GM06990 (cell line): ENCODE data around the gene ATP2C2.
"Not testable (repeated sequence)": the region's sequence is repeated elsewhere in the genome, so short reads cannot be mapped to it uniquely, and the experiment has no call there.

ENCODE experiments used
- DNase-seq: peaks from one replicate; pipeline ENCODE4 v3.0.0-alpha.2; 2011; ENCODE audit not compliant: insufficient read length; ENCODE audit errors: extremely low read depth
- H3K27me3 ChIP-seq: replicated peaks from 2 replicates; pipeline ENCODE4 v1.6.0; 2011; ENCODE audit warnings: low read length; ENCODE audit not compliant: control insufficient read depth, insufficient read depth
- H3K36me3 ChIP-seq: 2 replicates; pipeline ENCODE4 v1.5.1; 2011; ENCODE audit warnings: low read length; ENCODE audit not compliant: control insufficient read depth, insufficient read depth
- H3K4me3 ChIP-seq: replicated peaks from 2 replicates; pipeline ENCODE4 v1.5.1; 2011; ENCODE audit warnings: low read depth, mild to moderate bottlenecking, control low read depth, low read length
- CTCF ChIP-seq: IDR thresholded peaks from 2 replicates; pipeline ENCODE4 v1.5.1; 2011; ENCODE audit warnings: low read length, control low read depth, mild to moderate bottlenecking, inconsistent platforms; ENCODE audit not compliant: insufficient read depth, poor library complexity, severe bottlenecking

Gene ATP2C2

DNA sequence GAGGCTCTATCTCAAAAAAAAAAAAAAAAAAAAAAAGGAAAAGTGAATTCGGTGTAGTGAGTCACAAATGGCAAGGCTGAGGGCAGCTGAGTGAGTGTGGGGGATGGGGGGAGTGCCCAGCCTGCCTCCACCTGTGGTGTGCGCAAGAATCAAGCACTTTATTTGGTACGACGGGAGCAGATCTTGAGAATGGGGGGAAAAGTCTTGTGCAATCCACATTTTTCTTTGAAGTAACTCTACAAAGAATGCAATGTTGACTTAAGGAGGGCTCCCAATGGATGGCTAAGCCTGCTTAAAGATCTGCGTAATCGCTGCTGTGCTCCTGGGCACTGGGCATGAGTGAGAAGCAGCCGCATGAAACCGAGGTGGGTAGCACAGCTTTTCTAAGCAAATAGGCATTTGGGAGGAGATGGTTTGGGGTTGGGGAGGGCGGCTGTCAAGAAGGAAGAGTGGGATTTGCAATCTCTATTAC is 28.2 kb downstream of the ATP2C2 start:
- no peaks in the 10 kb centered on the region for H3K27me3 ChIP-seq
- DNase-seq: no peak
- TF ChIP-seq CTCF: no peak
- H3K4me3 ChIP-seq: no peak overlapping the region
- no peaks in the 10 kb centered on the region for H3K36me3 ChIP-seq

DNA sequence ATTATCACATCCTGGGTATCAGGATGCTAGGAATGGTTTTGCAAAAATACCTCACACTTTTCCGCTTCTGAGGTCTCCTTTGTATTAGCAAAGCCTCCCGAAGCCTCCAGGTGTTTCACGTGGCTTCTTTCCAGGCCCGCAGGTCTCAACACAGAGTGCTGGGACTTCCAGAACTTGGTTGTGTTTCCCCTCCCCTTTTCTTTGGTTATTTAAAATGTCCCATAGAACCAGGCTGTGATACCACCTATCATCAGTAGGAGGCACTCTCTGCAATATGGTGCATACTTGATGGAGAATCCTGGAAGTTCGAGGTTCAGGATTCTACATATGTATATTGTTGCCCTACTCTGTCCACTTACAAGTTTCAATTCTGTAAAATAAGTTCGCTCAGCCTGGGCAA is 28.8 kb downstream of the ATP2C2 start:
- no peak for DNase-seq
- Histone ChIP-seq H3K36me3 (no peaks in the 10 kb centered on the region), H3K27me3 (no peaks in the 10 kb centered on the region), H3K4me3 (no peak overlapping the region)
- TF ChIP-seq CTCF: peak; percentile 35

DNA sequence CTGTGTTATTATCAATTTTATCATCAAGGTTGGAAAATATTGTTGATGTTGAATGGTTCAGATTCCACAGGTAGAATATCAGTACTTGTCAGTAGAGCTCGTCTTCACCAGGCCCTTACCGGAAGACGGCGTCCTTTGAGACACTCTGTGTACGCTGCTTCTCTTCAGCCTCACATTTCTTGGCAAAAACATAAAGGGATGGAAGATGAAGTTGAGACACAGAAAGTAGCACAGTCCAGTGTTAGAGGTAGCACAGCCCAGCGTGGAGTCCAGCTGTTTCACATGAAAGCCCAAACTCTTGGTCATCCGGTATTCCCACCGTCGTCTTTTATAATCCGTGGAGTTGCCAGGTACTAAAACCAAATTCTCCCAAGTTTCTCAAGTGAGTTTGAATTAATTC is 30.4 kb downstream of the ATP2C2 start:
- no peak for TF ChIP-seq CTCF
- no peaks in the 10 kb centered on the region for H3K27me3 ChIP-seq
- no peak overlapping the region for H3K4me3 ChIP-seq
- no peak for DNase-seq
- H3K36me3 ChIP-seq: no peaks in the 10 kb centered on the region

DNA sequence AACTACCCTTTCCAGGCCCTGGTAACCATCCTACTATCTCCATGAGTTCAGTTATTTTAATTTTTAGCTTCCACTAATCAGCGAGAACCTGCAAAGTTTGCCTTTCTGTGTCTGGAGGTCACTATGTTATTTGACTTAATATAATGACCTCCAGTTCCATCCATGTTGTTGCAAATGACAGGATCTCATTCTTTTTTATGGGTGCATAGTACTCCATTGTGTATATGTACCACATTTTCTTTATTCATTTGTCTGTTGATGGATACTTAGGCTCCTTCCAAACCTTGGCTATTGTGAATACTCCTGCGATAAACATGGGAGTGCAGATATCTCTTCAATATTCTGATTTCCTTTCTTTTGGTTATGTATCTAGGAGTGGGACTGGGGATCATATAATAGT is 31.6 kb downstream of the ATP2C2 start:
- not testable (repeated sequence) for H3K36me3 ChIP-seq, H3K4me3 ChIP-seq, H3K27me3 ChIP-seq, DNase-seq

GRCh38 chr16:84403435-84403834 is 35.1 kb downstream of the ATP2C2 start:
- not testable (repeated sequence) for H3K4me3 ChIP-seq, H3K27me3 ChIP-seq, DNase-seq, H3K36me3 ChIP-seq

DNA sequence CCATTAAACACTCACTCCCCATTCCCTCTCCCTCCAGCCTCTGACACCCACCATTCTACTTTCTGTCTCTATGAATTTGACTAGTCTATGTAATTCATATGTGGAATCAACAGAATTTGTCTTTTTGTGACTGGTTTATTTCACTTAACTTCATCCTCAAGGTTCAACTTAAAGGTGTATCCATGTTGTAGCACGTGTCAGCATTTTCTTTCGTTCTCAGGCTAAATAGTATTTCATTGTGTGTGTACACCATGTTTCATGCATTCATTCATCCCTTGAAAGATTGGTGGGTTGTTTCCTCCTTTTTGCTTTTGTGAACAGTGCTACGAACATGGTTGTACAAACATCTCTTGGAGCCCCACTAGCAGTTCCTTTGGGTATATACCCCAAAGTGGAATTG is 36.0 kb downstream of the ATP2C2 start:
- H3K27me3 ChIP-seq: no peaks in the 10 kb centered on the region; the same call in 1 of the 2 replicates
- no peak for DNase-seq
- no peak for TF ChIP-seq CTCF

DNA sequence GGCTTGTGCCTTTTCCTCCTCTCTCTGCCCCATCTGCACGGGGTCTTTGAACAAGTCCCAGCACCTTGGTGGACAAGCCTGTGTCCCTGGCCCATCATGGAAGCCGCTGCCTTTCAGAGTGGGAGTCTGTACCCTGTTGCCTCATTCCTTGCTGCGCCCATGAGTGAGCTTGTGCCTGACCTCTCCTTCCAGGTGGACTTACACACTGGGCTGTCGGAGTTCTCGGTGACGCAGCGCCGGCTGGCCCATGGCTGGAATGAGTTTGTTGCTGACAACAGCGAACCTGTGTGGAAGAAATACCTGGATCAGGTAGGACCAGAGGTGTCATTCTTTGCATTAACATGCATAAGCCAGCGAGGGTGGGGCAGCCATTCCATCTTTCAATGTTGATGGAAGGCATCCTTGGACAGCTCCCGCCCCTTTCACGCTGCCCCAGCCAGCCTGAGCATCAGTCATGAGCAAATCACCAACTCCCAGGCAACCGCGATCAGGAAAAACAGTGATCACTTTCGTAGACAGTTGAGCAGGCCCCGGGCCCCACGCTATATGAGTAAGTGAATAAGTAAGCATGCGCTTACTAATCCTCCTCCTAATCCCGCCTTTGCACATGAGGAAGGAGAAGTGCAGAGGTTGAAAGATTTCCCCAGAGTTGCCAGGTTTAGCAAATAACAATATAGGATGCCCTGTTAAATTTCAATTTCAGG is 36.8 kb downstream of the ATP2C2 start:
- H3K36me3 ChIP-seq: no peaks in the 10 kb centered on the region
- TF ChIP-seq CTCF: no peak
- H3K27me3 ChIP-seq: no peaks in the 10 kb centered on the region; the same call in 1 of the 2 replicates
- no peak overlapping the region for H3K4me3 ChIP-seq
- DNase-seq: no peak

More for the DNA sequence above, 36.0 kb downstream of the ATP2C2 start:
- no peaks in the 10 kb centered on the region for H3K36me3 ChIP-seq
- no peak overlapping the region for H3K4me3 ChIP-seq
